HG03442 (cell line): ENCODE results near the gene CRTC3.
A peak's percentile ranks its signal among the peaks of the same experiment; 100 is the strongest.

Experiments
- ATAC-seq: cut with Tn5 transposase; IDR thresholded peaks from one replicate; pipeline ENCODE4 v1.9.1; 2021; ENCODE audit warnings: mild to moderate bottlenecking, moderate library complexity; ENCODE audit not compliant: unreplicated experiment

The CRTC3 gene

DNA sequence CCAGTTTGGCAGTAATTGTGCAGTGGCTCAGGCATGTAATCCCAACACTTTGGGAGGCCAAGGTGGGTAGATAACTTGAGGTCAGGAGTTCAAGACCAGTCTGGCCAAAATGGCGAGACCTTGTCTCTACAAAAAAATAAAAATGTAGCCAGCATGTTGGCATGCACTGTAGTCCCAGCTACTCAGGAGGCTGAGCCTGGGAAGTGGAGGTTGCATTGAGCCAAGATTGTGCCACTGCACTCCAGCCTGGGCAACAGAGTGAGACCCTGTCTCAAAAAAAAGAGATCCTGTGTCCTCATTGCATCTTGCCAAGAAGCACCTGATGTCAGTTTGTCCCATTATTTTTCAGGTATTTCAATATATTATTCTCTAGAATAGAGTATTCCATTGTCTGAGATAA, 61.8 kb downstream of the CRTC3 start:
- no peak for ATAC-seq

GRCh38 chr15:90592131-90592881, 62.6 kb downstream of the CRTC3 start:
- ATAC-seq: no peak

DNA sequence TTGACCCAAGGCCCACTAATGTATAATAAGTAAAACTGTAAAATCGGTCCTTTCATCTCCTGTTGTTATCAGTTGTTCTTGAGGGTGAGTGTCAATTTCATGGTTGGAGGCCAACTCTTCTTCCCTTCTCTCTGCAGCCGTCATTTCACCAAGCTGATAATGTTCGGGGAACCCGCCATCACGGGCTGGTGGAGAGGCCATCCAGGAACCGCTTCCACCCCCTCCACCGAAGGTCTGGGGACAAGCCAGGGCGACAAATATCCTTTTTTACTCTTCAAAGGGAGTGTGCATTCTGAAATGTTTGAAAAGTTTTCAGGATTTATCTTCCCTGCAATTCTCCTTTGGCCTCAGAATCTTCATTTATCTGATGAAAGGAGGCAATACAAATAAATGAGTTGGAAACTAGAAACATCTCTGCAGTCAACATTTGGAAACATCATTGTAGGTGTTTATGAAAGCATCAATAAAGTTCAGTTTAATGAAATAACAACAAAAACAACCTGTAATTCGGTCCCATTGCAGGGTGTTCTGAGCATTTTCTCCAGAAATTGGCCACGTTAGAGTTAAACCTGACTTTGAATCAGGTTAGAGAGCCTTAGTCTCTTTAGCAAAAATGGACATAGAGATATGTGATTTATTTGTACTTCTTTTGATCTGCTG, 63.9 kb downstream of the CRTC3 start:
- ATAC-seq: no peak

DNA sequence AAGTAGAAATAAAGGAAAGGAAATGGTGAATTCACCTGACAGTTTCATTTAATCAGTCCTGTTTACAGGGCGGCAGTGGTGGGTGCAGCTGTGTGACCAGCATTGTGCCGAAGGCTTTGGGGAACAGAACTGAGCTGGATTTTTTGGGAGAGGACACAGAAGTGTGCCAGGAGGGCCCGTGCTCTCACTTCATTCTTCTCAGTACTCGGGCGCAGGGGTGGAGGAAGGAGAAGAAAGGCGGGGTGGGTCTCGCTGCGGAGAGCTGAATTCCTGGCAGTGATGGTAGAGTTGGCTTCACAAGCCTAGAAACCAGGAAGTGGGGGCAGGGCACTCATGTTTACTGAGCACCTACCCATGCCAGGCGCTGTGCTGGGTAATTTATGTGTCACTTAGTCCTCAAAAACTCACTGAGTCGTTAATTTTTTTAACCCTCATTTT, 64.6 kb downstream of the CRTC3 start:
- no peak for ATAC-seq

- no peak for ATAC-seq
Measured at GRCh38 chr15:90595763-90596155, 66.0 kb downstream of the CRTC3 start.

GRCh38 chr15:90596943-90597342, 67.2 kb downstream of the CRTC3 start:
- no peak for ATAC-seq

- peak; percentile 32 for ATAC-seq
Measured at GRCh38 chr15:90597577-90597976, 67.9 kb downstream of the CRTC3 start.

GRCh38 chr15:90598031-90598577, 68.4 kb downstream of the CRTC3 start:
- peak; percentile 35 for ATAC-seq

DNA sequence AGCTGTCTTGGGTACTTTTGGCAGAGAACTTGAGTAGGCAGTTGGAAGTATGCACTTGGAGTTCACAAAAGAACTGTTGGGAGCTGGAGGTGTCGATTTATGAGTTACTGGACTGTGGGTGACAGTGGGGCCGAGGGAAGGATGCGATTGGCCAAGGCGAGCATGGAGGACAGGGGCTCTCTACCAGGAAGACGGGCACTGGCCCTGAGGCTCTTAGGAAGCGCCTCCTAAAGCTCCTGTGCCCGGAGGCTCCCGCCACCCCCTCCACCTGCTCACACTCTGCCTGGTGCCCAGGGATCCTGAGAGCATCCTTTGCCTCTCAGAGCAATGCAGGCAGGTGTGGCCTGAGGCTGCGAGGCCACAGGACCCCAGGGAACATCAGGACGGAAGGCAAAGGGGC, 69.0 kb downstream of the CRTC3 start:
- no peak for ATAC-seq

DNA sequence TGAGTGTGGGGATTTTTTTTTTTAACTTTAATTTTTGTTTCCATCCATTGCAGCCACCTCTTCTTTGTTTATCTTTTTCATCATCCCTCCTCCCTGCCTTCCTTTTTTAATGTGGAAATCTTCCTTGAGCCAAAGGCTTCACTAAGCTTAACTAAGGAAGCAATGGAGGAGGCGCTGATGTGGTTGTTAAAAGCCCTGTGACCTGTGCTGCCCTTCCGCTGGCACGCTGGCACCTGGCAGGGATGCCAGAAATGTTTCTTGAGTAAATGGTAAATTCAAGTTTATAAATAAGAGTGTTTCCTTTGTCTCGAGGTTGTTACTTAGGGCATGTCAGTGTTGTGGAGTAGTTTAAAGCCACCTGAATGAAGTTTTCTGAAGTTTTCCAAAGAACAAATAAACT, 69.4 kb downstream of the CRTC3 start:
- no peak for ATAC-seq

- ATAC-seq: no peak
Measured at GRCh38 chr15:90599644-90600043, 69.9 kb downstream of the CRTC3 start.

DNA sequence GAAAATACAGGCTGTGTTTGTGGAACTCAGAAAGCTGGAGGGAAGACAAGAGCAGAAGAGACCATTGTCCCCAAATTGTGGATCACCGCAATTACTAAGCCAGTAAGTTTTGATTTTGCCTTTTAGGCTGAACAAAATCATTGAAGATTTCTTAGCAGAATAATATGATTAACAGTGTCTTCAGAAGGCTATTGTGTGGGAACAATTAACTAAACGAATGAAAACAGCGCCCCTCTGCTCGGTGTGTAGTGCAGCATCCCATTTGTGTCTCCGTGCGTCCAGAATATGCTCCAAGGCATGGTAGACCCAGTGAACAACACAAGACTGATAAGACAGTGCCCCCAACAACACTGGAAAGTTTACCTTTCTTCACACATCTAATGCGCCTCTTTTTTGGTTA, 71.2 kb downstream of the CRTC3 start:
- no peak for ATAC-seq

GRCh38 chr15:90603893-90604292, 74.2 kb downstream of the CRTC3 start:
- ATAC-seq: no peak

DNA sequence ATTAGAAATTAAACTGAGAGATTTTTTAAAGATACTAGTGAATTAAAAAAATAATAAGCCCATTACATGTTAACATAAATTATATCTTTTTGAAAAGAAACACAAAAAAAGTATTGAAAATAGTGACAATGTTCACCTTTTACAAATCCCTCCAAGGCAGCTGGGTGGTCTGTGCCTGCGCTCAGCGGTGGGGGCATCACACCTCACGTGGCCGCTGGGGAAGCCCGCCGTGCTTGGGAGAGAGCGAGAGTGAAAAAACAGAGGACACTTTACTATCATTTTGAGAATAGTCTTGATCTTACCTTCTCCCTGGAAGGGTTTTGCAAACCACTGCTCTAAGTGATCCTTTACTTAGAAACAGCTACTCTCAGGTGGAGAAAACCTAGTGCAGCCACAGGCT, 76.9 kb downstream of the CRTC3 start:
- no peak for ATAC-seq

DNA sequence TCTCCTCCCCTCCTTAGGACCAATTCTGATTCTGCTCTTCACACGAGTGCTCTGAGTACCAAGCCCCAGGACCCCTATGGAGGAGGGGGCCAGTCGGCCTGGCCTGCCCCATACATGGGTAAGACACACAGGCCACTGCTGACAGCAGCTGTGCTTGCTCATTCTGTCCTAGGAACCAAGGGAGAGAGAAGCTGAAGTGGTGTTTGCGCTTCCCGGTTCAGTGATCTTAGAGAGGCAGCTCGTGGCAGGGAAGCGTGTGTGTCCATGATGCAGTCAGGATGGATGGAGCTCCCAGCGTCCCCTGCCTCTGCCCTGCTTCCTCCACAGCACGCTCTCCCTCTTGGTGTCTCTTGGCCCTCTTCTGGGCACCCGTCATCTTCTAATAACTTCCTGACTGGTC, 77.6 kb downstream of the CRTC3 start:
- no peak for ATAC-seq

- ATAC-seq: no peak
Measured at GRCh38 chr15:90609242-90610180, 79.8 kb downstream of the CRTC3 start.

DNA sequence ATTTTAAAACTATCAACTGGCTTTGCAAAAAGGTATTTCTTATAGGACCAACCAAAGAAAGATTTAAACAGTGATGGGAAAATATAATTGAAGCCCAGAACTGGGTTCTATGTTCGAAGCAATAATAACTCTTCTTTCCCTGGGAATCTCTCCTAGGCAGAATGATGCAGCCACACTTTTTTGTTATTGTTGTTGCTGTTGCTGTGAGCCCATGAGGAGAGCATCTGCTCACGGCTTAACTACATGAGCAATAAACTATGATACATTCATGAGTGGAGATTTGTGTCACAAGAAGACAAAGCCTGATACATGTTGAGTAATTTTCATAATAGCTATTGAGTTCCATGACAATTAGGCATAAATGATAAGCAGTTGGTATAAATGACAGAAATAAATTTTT, 80.5 kb downstream of the CRTC3 start:
- ATAC-seq: no peak

- ATAC-seq: no peak
Measured at GRCh38 chr15:90611157-90611556, 81.4 kb downstream of the CRTC3 start.

GRCh38 chr15:90617171-90617570, 87.4 kb downstream of the CRTC3 start:
- no peak for ATAC-seq

DNA sequence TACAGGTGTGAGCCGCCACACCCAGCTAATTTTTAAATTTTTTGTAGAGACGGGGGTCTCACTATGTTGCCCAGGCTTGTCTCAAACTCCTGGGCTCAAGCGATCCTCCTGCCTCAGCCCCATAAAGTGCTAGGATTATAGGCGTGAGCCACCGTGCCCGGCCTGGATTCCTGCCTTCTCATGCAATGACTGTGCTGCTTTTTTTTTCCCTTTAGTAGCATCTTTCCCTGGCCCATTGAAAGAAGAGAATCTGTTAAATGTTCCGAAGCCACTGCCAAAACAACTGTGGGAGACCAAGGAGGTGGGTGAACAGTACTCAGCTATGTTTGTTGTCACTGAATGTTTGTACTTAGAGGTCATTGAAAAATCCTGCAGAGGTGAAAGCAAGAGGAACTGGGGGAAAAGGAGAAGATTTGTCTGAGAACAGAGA, 88.0 kb downstream of the CRTC3 start:
- ATAC-seq: no peak
